GM12801 (cell line): ENCODE results near the gene MBD2.

ENCODE experiments used
- TF ChIP-seq, protein P1 (sequence below): IDR thresholded peaks from one replicate; pipeline ENCODE4 v1.5.1; 2011; ENCODE audit warnings: control low read depth; ENCODE audit not compliant: insufficient read length; ENCODE audit errors: extremely low read depth

Gene MBD2

DNA sequence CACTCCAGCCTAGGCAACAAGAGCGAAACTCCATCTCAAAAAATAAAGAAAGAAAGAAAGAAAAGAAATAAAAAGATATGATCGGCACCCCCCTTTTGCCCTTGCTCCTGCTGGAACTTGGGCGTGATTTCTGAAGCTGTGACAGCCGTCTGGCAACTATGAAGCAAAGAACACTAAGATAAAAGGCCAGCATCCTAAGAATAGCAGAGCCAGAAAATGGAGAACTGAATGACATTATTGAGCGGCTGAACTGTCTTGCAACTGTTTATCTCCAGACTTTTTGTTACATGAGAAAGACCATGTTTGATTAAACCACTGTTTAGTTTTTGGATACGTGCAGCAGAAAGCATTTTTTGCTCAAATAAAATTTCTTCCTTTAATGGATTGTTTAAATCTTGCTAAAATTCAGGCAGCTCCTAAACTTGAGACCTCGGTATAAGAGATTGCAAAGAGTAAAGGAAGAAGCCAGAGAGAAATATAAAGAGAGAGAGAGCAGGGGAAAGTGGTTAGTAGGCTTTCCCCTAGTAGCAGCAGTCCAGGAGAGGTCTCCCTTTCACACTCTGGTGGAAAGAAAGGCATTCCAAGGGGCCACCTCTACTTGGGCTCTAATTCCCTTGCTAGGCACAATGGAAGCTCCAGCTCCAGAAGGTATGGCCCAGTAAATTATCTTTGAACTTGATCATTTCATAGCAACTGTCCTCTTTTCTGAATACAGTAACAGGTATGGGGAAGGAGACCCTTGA, 8.2 kb upstream of the MBD2 start:
- TF ChIP-seq, protein P1, sequence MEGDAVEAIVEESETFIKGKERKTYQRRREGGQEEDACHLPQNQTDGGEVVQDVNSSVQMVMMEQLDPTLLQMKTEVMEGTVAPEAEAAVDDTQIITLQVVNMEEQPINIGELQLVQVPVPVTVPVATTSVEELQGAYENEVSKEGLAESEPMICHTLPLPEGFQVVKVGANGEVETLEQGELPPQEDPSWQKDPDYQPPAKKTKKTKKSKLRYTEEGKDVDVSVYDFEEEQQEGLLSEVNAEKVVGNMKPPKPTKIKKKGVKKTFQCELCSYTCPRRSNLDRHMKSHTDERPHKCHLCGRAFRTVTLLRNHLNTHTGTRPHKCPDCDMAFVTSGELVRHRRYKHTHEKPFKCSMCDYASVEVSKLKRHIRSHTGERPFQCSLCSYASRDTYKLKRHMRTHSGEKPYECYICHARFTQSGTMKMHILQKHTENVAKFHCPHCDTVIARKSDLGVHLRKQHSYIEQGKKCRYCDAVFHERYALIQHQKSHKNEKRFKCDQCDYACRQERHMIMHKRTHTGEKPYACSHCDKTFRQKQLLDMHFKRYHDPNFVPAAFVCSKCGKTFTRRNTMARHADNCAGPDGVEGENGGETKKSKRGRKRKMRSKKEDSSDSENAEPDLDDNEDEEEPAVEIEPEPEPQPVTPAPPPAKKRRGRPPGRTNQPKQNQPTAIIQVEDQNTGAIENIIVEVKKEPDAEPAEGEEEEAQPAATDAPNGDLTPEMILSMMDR, result no peak

DNA sequence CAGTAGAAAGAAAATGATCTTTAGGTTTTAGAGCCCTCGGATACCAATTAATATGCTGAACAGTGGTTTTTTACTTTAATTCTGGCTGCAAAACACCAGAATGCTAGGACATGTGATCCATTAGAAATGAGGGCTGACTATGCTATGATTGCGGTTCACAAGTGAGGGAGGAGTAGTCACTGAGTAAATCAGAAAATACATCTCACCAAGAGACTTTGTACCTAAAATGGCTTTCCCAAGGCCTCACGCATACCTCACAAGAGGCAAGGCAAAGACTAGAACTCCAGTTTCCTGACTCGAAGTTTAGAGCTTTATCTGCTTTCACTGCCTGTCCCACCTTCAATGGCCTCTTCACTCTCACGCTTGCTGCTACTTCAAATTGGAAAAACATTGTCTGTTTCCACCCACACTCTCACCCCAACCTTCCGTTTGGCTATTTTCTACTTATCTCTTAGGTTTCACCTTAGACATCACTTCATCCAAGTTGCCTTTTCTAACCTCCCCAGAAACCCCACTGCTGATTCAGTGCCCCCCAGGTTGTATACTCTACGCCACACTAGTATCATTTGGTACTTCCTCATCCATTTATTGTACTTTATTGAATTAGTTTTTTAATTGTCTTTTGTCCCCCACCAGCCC, 5.1 kb upstream of the MBD2 start:
- TF ChIP-seq, protein P1, result no peak

DNA sequence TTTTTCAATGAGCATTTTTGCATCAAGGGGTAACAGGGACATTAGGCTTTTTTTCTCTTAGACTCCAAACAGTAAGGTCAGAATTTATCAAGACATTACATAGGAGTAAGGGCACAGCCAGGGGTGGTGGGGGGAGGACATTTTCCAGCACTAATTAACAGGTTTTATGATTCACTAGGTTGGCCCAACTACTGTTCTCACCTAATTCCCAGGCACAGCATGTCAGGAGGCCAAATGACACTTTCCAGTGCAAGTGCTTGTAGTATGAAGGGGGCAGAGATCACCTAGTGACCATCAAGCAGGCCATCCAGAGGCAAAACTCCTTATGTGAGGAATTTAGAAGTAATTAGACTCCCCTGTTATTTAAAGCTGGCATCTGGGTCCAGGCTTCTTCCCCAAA, 3.9 kb upstream of the MBD2 start:
- TF ChIP-seq, protein P1, result no peak

DNA sequence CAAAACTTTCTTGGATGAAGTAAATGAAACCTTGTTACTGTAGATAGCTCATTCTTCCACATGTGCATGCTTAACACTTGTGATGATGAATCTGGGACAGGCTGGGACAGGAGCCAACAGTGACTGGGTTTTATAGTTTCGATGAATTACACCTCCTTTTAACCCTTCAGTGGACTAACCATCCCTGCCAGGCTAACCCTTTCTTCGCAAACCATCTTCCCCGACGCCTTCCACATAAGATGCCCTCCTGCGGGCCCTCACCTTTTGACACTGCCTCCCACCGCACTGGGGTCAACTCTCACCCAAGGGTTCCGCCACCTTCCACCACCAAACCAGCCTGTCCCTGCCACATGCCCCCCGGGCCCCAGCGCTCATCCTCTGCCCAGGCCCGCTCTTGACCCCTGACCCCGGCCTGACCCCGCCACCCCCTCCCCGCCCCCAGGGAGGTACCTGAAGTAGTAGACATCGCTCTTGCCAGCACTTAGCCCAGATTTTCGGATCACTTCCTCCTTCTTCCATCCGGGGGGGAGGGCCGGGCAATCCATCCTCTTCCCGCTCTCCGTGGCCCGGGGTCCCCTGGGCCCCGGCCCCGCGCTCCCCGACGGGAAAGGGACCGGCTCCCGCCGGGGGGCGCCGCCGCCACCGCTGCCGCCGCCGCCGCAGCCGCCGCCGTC, 764 bp downstream of the MBD2 start:
- TF ChIP-seq, protein P1, result no peak

DNA sequence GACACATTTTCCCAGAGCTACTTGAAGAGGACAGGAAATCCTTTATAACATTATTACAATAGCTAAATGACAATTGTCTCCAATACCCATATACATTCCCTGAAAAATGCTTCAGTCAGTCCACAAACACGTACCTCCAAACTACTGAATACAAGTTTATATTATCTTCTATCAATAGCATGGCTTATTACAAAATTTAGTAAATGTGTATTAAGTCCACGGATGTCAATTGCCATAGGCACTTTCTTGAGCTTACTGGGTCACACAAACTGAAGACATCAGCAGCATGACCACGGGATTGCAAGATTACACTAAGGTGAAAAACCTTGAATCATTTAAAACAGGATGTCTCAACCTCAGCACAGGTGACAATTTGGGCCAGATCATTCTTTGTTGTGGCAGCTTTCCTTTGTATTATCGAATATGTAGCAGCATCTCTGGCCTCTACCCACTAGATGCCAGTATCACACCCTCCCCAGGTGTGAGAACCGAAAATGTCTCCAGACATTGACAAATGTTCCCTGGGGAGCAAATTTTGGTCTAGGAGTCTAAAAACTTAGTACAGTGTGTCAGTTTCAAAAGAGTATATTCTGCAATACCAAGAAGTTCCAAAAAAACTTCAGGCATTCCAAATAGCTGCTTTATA, 1.4 kb downstream of the MBD2 start:
- TF ChIP-seq, protein P1, result no peak

DNA sequence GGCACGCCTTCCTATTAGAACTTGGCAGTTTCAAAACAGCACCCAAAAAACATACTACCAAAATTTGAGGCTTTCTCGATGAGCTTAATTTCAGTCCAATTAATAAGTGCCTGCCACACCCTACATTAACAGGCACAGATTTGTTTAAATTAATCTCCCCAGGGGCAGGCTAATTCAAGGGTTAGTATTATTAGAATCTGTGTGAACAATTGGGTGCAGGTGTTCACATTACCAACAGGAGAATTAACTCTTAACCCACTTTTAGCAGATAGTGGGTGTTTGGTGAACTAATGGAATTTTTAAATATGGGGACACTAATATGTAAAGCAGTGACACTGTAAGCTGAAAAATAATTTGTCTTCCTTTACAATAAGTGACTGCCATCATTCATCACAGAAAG, 4.1 kb downstream of the MBD2 start:
- TF ChIP-seq, protein P1, result no peak

DNA sequence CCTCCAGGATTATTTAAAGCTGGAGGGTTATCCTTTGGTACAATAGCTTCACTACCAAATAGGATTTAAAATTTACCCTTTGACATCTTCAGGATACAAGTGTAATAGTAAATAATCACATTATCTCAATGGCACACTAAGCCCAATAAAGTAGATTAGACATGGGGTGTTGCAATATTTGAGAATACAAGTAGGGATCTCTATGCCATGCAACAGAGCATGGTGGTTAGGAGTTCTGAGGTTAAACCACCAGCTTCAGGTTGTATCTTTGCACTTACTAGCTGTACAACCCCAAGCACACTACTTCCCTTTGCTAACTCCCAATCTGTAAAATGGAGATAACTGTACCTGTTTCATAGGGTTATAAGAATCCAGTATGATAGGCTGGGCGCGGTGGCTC, 6.2 kb downstream of the MBD2 start:
- TF ChIP-seq, protein P1, result no peak
